Measurements from ENCODE around the gene BCAP29. TPM values are rescaled to one million over a fixed set of nuclear protein-coding genes. Genes with fewer than 3 reads are reported as not detected.
A peak's percentile ranks its signal among the peaks of the same experiment; 100 is the strongest.

Gene BCAP29
- total RNA-seq, 4 donors from 2014 or later = 217 to 276 (median 221) TPM

- TF ChIP-seq CTCF (IDR thresholded peaks at IDR 0.05) = no peak
- TF ChIP-seq POLR2A (IDR thresholded peaks at IDR 0.05) = peak in 1 of 2 donors; percentile 61
- peak; percentile 28 to 31 for DNase-seq
- no peaks in the 10 kb centered on the region for H3K36me3 ChIP-seq
- no peak overlapping the region for H3K4me3 ChIP-seq (replicated peaks in 1 of 3)
- H3K9me3 ChIP-seq = no peaks in the 10 kb centered on the region
- H3K4me1 ChIP-seq = peaks cover 22 to 26% of the 10 kb centered on the region in 2 donors
- H3K27me3 ChIP-seq = no peaks in the 10 kb centered on the region
- H3K27ac ChIP-seq = peak overlapping the region; percentile 21 to 92 (median 90)
- intact Hi-C loops (cut with DNase I) = no loop called here
These were observed 78.4 kb downstream of the BCAP29 start for GRCh38 chr7:107658467-107658866.

- intact Hi-C loops (cut with DNase I) = no loop called here
- 48 to 67% methylated on average over 4 of the region's 4 CpGs for WGBS, 2 donors
- no peak for TF ChIP-seq CTCF (IDR thresholded peaks at IDR 0.05)
- peak in 1 of 2 donors; percentile 9 for TF ChIP-seq POLR2A (IDR thresholded peaks at IDR 0.05)
These were observed 79.6 kb downstream of the BCAP29 start for GRCh38 chr7:107659666-107660065.

GRCh38 chr7:107660381-107661080 is 80.5 kb downstream of the BCAP29 start, which contains the start of gene SLC26A4:
SLC26A4 (plus strand) TSS chr7:107660828; CDS start chr7:107661642, 814 bp downstream.
- Histone ChIP-seq H3K27me3 (no peaks in the 10 kb centered on the region), H3K9me3 (no peaks in the 10 kb centered on the region), H3K4me1 (peaks cover 26 to 36% of the 10 kb centered on the region in 2 donors), H3K36me3 (no peaks in the 10 kb centered on the region), H3K27ac (peak within 1 kb of the TSS; percentile 90 to 92 (median 91)), H3K4me3 (replicated peaks in 1 of 3) (peak within 1 kb of the TSS; percentile 43 to 86 (median 54))
- TF ChIP-seq POLR2A (IDR thresholded peaks at IDR 0.05) = peak in 1 of 2 donors; percentile 65
- no peak for TF ChIP-seq CTCF (IDR thresholded peaks at IDR 0.05)
- WGBS, 2 donors = 3 to 4% methylated on average over 25 to 34 of the region's 37 CpGs
- DNase-seq = peak; percentile 58 to 62
- intact Hi-C loops (cut with DNase I) = no loop called here

More at GRCh38 chr7:107659666-107660065, 79.6 kb downstream of the BCAP29 start:
- no peaks in the 10 kb centered on the region for H3K36me3 ChIP-seq
- no peak for DNase-seq
- H3K4me3 ChIP-seq (replicated peaks in 1 of 3) = peak overlapping the region in 2 of 3 donors; percentile 54 to 86
- H3K9me3 ChIP-seq = no peaks in the 10 kb centered on the region
- peaks cover 26 to 32% of the 10 kb centered on the region in 2 donors for H3K4me1 ChIP-seq
- peak overlapping the region; percentile 90 to 92 (median 91) for H3K27ac ChIP-seq
- H3K27me3 ChIP-seq = no peaks in the 10 kb centered on the region

GRCh38 chr7:107661081-107661864 is 81.2 kb downstream of the BCAP29 start:
- Histone ChIP-seq H3K27me3 (no peaks in the 10 kb centered on the region), H3K9me3 (no peaks in the 10 kb centered on the region), H3K27ac (peak overlapping the region; percentile 90 to 92 (median 91)), H3K4me3 (replicated peaks in 1 of 3) (peak overlapping the region; percentile 43 to 86 (median 54)), H3K36me3 (no peaks in the 10 kb centered on the region), H3K4me1 (peaks cover 26 to 38% of the 10 kb centered on the region in 2 donors)
- TF ChIP-seq CTCF (IDR thresholded peaks at IDR 0.05) (peak in 1 of 6 experiments; percentile 34), POLR2A (IDR thresholded peaks at IDR 0.05) (peak in 1 of 2 donors; percentile 67)
- WGBS, 2 donors = 2 to 3% methylated on average over 17 to 25 of the region's 73 CpGs
- intact Hi-C loops (cut with DNase I) = no loop called here
- DNase-seq = peak; percentile 70 to 72

Data from thyroid gland (tissue), 4 donors.